Mammary epithelial cell (primary cell): ENCODE measurements around the gene PARVA.

Experiments
- CTCF ChIP-seq, 2 donors: IDR thresholded peaks in 1 of 2; conservative IDR thresholded peaks in 1 of 2; 2 replicates each; pipeline ENCODE4 v1.5.1; 2011 to 2012; ENCODE audit warnings: inconsistent platforms in 2 of 2, low read length in 2 of 2, mild to moderate bottlenecking in 2 of 2, control low read depth in 1 of 2, low read depth in 1 of 2; ENCODE audit not compliant: insufficient read depth in 1 of 2; ENCODE audit errors: extremely low read depth in 1 of 2
- EZH2 ChIP-seq: IDR thresholded peaks from 2 replicates; pipeline ENCODE4 v1.6.1; 2012; ENCODE audit warnings: low read length, inconsistent platforms, borderline replicate concordance

- TF ChIP-seq CTCF (conservative IDR thresholded peaks at IDR 0.05 in 1 of 2, IDR thresholded peaks at IDR 0.05 in 1 of 2; ENCODE audit: extremely low read depth in 1 of 2, insufficient read depth in 1 of 2, low read depth in 1 of 2, low read length in 2 of 2) (no peak), EZH2 (no peak)
Measured at GRCh38 chr11:12532580-12532979, 155.2 kb downstream of the PARVA start.
